A673 (cell line): ENCODE results near the gene SAMD15. TPM values are rescaled to one million over a fixed set of nuclear protein-coding genes. Genes with fewer than 3 reads are reported as not detected.

Experiments used
- BruUV-seq: library from RNA; stranded (reverse); fragments of 400-500 nt; replicated peaks from 2 replicates; lab custom pipeline; 2021; lab: Mats Ljungman, UMichigan
- CTCF ChIA-PET: fragments of 300-600 bp; sonication (Branson Sonifier 250); formaldehyde crosslinking; loops from one replicate; lab custom pipeline; 2022; ENCODE audit warnings: antibody characterized with exemption; lab: Charles Lee
- POLR2A ChIA-PET: fragments of 300-600 bp; sonication (Branson Sonifier 250); formaldehyde crosslinking; loops from one replicate; lab custom pipeline; 2022; ENCODE audit warnings: antibody characterized with exemption; ENCODE audit not compliant: low non-redundant PET; lab: Charles Lee
- DNase-seq: peaks from one replicate; pipeline ENCODE4 v3.0.0-alpha.2; 2015; ENCODE audit warnings: low spot score
- H3K27ac ChIP-seq: fragments of 200-600 bp; sonication (generic); 2 replicates; pipeline ENCODE4 v1.5.1; 2016; ENCODE audit warnings: mixed run types, low read depth, mild to moderate bottlenecking, mixed read lengths, antibody characterized with exemption, low read length; ENCODE audit not compliant: poor library complexity, severe bottlenecking
- H3K27me3 ChIP-seq: fragments of 200-600 bp; sonication (generic); replicated peaks from 2 replicates; pipeline ENCODE4 v1.6.1; 2017; ENCODE audit warnings: mixed run types, low read depth, mild to moderate bottlenecking, mixed read lengths, antibody characterized with exemption, low read length; ENCODE audit not compliant: insufficient read depth, poor library complexity
- H3K36me3 ChIP-seq: fragments of 200-600 bp; sonication (generic); 2 replicates; pipeline ENCODE4 v1.6.1; 2016; ENCODE audit warnings: mixed run types, mild to moderate bottlenecking, mixed read lengths, antibody characterized with exemption, low read length; ENCODE audit not compliant: insufficient read depth, poor library complexity, severe bottlenecking
- H3K4me1 ChIP-seq: fragments of 200-600 bp; sonication (generic); 2 replicates; pipeline ENCODE4 v1.6.1; 2017; ENCODE audit warnings: mixed run types, mild to moderate bottlenecking, mixed read lengths, antibody characterized with exemption, low read length; ENCODE audit not compliant: insufficient read depth, poor library complexity, severe bottlenecking
- H3K4me3 ChIP-seq: fragments of 200-600 bp; sonication (generic); 2 replicates; pipeline ENCODE4 v1.5.1; 2016; ENCODE audit warnings: low read depth, mixed run types, mild to moderate bottlenecking, mixed read lengths, low read length; ENCODE audit not compliant: poor library complexity, severe bottlenecking
- H3K9me3 ChIP-seq: fragments of 200-600 bp; sonication (generic); 2 replicates; pipeline ENCODE4 v1.6.1; 2016; ENCODE audit warnings: mixed run types, low read depth, mild to moderate bottlenecking, mixed read lengths, antibody characterized with exemption, low read length; ENCODE audit not compliant: poor library complexity, severe bottlenecking
- EZH2 ChIP-seq: fragments of 200-600 bp; sonication (generic); IDR thresholded peaks from 2 replicates; pipeline ENCODE4 v1.6.1; 2017; ENCODE audit warnings: borderline replicate concordance, low read depth, mild to moderate bottlenecking, mixed read lengths, antibody characterized with exemption, low read length; ENCODE audit not compliant: poor library complexity, severe bottlenecking
- intact Hi-C: fragments of 100-400 bp; cut with micrococcal nuclease; formaldehyde crosslinking; loops from one replicate; pipeline ENCODE4 v1.10.0; 2022; ENCODE audit not compliant: unreplicated experiment
- total RNA-seq: library from RNA; stranded (reverse); gene quantifications from 2 replicates; pipeline ENCODE4 v1.2.3, GENCODE V29; 2021
- TF ChIP-seq, protein P1 (sequence below): fragments of 300-800, 200-600 bp; sonication (generic); conservative IDR thresholded peaks from 2 replicates; pipeline ENCODE4 v1.5.1; 2017; ENCODE audit warnings: low read depth, mild to moderate bottlenecking, antibody characterized with exemption, low read length, moderate library complexity, mixed read lengths

The SAMD15 gene
- total RNA-seq, 1 experiment from 2014 or later = 2.4 TPM

DNA sequence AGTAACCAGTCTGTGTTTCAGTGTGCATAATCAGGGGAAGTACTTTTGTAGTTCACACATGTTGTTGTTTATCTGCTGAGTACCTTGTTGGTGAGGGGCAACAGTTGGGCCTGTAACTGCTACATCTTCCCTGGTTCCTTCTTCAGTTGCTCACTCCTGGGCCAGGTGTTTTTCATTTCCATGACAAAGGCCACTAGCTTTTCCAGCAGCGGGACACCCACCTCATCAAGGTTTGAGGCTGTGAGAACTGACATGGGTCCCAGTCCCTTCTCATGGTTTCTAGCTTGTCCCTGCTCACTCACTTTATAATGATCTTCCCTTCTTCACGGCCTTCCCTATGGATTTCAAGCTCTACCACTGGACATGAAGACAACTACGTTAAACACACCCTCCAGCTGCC lies 47.7 kb downstream of the SAMD15 start:
- no peak for DNase-seq

DNA sequence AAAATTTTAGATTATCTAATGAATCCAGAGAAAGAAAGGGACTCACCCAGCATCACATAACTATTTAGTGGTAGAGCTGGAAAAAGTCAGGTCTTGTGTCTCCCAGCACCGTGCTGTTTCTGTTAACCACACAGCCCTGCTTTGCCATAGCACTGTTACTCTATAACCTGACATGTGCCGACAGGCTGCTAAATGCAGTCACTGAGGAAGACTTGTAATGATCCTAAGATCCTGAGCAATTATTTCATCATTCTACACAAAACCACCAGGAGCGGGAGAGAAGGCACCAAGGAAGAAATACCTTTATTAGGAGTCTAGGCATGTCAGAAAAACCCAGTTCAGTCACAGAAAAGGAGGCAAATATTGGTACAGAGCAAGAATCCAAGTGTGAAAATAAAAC lies 49.2 kb downstream of the SAMD15 start:
- Histone ChIP-seq H3K27me3 (no peaks in the 10 kb centered on the region), H3K4me3 (no peak overlapping the region), H3K4me1 (no peaks in the 10 kb centered on the region), H3K36me3 (peaks cover 37% of the 10 kb centered on the region), H3K27ac (no peak overlapping the region), H3K9me3 (no peaks in the 10 kb centered on the region)
- intact Hi-C loops = no loop called here
- no TSS peak for BruUV-seq
- ChIA-PET POLR2A (no interaction called here), CTCF (no interaction called here)
- no peak for DNase-seq
- no peak for TF ChIP-seq EZH2
- TF ChIP-seq, protein P1, sequence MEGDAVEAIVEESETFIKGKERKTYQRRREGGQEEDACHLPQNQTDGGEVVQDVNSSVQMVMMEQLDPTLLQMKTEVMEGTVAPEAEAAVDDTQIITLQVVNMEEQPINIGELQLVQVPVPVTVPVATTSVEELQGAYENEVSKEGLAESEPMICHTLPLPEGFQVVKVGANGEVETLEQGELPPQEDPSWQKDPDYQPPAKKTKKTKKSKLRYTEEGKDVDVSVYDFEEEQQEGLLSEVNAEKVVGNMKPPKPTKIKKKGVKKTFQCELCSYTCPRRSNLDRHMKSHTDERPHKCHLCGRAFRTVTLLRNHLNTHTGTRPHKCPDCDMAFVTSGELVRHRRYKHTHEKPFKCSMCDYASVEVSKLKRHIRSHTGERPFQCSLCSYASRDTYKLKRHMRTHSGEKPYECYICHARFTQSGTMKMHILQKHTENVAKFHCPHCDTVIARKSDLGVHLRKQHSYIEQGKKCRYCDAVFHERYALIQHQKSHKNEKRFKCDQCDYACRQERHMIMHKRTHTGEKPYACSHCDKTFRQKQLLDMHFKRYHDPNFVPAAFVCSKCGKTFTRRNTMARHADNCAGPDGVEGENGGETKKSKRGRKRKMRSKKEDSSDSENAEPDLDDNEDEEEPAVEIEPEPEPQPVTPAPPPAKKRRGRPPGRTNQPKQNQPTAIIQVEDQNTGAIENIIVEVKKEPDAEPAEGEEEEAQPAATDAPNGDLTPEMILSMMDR = no peak

More for the DNA sequence above, 47.7 kb downstream of the SAMD15 start:
- BruUV-seq = no TSS peak
- intact Hi-C loops = no loop called here
- Histone ChIP-seq H3K9me3 (no peaks in the 10 kb centered on the region), H3K36me3 (peaks cover 37% of the 10 kb centered on the region), H3K4me1 (no peaks in the 10 kb centered on the region), H3K27me3 (no peaks in the 10 kb centered on the region), H3K4me3 (no peak overlapping the region), H3K27ac (no peak overlapping the region)
- TF ChIP-seq, protein P1 = no peak
- no peak for TF ChIP-seq EZH2
- ChIA-PET CTCF (no interaction called here), POLR2A (no interaction called here)

DNA sequence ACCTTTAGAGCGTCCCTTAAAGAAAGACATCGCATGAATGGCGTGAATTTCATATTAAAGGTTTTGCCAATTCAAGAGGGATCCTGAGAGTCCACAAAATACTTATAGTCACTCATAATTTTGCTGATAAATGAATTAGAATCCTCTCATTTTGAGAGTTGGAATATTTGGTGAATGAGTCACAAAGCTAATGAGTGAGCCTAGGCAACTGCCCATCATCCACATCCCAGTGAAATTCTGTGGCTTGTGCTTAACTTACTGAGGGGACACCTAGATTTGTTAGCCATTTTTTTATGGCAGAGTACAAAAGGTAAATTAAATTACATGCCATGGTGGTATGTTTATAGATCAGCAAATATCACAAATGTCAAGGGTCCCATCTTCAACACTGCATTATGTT lies 58.9 kb downstream of the SAMD15 start:
- intact Hi-C loops = no loop called here
- Histone ChIP-seq H3K27ac (no peak overlapping the region), H3K4me1 (no peaks in the 10 kb centered on the region), H3K36me3 (peaks cover 16% of the 10 kb centered on the region), H3K27me3 (no peaks in the 10 kb centered on the region), H3K9me3 (no peaks in the 10 kb centered on the region), H3K4me3 (no peak overlapping the region)
- no peak for DNase-seq
- TF ChIP-seq EZH2 = no peak
- TF ChIP-seq, protein P1 = no peak
- BruUV-seq = no TSS peak
- POLR2A ChIA-PET = no interaction called here
- CTCF ChIA-PET = no interaction called here
